Stimulated activated memory B cell treated with anti-CD40 and anti-IgM and Interleukin-4, amounts not matched to agents 10 μg/mL and 1 μg/mL and 100 μg/mL, for 72 hours (primary cell): ENCODE data around the gene FAAH.

Experiments used
- ATAC-seq: fragments of 150-1000 bp; cut with Tn5 transposase; 2 replicates; pipeline ENCODE4 v1.10.0; 2021
- H3K27ac Mint-ChIP-seq: one replicate; pipeline ENCODE4 v1.8.0; 2022; ENCODE audit warnings: mild to moderate bottlenecking, mixed read lengths
- H3K27me3 Mint-ChIP-seq: one replicate; pipeline ENCODE4 v1.8.0; 2022; ENCODE audit warnings: mixed read lengths
- H3K36me3 Mint-ChIP-seq: one replicate; pipeline ENCODE4 v1.8.0; 2022; ENCODE audit warnings: mixed read lengths
- H3K4me1 Mint-ChIP-seq: one replicate; pipeline ENCODE4 v1.8.0; 2022; ENCODE audit warnings: mixed read lengths
- H3K4me3 Mint-ChIP-seq: one replicate; pipeline ENCODE4 v1.8.0; 2022; ENCODE audit warnings: mild to moderate bottlenecking, moderate library complexity, mixed read lengths
- H3K9me3 Mint-ChIP-seq: one replicate; pipeline ENCODE4 v1.8.0; 2022; ENCODE audit warnings: mixed read lengths

The FAAH gene

DNA sequence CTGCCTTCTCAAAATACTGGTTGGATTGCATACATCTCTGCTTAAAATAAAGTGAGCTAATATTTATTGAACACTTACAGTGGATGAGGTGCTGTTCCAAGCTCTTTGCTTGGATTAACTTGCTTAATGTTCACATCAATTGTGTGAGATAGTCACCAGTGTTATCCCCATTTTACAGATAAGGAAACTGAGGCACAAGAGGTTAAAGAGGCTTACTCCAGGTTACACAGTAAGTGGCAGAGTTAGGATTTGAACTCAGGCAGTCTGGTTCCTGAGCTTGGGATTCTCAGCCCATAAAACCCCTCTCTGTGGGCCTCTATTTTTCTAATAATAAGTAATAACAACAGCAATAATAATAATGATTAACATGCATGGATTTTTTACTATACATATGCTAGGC is 13.6 kb upstream of the FAAH start:
- Mint-ChIP-seq H3K4me3 (no peak overlapping the region), H3K27me3 (no peaks in the 10 kb centered on the region), H3K4me1 (no peaks in the 10 kb centered on the region), H3K36me3 (peaks cover 21% of the 10 kb centered on the region), H3K9me3 (peaks cover 4% of the 10 kb centered on the region), H3K27ac (no peak overlapping the region)
- no peak for ATAC-seq

DNA sequence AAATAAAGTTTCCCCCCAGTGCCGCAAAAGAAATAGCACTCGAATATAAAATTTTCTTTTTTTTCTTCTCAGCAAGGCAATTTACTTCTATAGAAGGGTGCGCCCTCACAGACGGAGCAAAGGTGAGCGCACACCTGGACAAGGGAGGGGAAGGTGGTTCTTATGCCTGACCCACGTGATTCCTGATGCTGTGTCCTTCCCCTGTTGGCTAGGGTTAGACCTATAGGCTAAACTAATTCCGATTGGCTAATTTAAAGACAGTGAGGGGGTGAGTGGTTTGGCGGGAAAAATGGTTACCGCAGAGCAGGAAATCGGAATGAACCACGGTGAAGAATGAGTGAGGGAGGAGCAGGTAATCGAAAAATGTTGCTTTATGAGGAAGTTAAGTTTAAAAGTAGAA is 607 bp upstream of the FAAH start:
- Mint-ChIP-seq H3K27ac (no peak overlapping the region), H3K27me3 (peaks cover 52% of the 10 kb centered on the region), H3K4me1 (no peaks in the 10 kb centered on the region), H3K4me3 (peak overlapping the region; percentile 53), H3K9me3 (peaks cover 13% of the 10 kb centered on the region), H3K36me3 (peaks cover 33% of the 10 kb centered on the region)
- no peak for ATAC-seq

GRCh38 chr1:46394872-46395465 is 852 bp downstream of the FAAH start:
- Mint-ChIP-seq H3K4me3 (peak overlapping the region; percentile 62), H3K9me3 (peaks cover 13% of the 10 kb centered on the region), H3K27me3 (peaks cover 63% of the 10 kb centered on the region), H3K27ac (no peak overlapping the region), H3K4me1 (peaks cover 1% of the 10 kb centered on the region), H3K36me3 (peaks cover 29% of the 10 kb centered on the region)
- ATAC-seq = no peak

DNA sequence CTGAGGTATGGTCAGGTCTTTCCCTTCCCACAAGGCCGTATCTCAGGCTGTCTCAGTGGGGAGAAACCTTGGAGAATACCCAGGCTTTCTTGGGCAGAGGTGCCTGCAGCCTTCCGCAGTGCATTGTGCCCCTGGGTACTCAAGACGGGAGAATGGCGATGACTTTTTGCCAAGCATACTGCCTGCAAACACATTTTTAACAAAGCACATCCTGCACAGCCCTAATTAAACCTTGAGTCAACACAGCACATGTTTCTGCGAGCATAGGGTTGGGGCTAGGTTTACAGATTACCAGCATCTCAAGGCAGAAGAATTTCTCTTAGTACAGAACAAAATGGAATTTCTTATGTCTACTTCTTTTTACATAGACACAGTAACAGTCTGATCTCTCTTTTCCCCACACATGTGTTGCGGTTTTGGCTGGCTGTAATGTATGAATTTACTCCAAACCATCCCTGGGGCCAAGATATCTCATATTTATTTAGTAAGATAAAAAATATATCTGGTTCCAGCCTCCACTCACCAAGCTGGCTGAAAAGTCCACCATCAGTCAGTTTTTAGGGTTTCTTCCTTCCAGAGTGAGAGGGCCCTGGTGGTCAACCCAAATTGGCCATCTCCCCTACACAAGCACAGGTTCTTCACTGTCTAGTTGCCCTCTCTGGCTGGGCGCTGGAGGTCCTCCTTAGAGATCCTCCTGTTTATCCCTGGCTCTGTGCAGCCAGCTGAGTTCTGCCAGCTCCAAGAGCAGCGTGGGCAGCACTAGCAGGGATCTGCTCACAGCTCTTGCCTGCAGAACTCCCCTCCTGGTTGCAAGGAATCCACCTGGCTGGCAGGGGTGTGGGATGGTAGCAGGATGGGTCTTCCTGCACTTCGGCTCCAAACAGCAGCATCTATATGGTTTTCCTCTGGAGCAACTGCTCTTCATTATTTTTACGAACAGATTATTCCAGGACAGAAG is 2.6 kb downstream of the FAAH start:
- no peak overlapping the region for H3K27ac Mint-ChIP-seq
- peaks cover 8% of the 10 kb centered on the region for H3K4me1 Mint-ChIP-seq
- H3K4me3 Mint-ChIP-seq = no peak overlapping the region
- ATAC-seq = no peak
- peaks cover 22% of the 10 kb centered on the region for H3K36me3 Mint-ChIP-seq
- peaks cover 13% of the 10 kb centered on the region for H3K9me3 Mint-ChIP-seq
- peaks cover 70% of the 10 kb centered on the region for H3K27me3 Mint-ChIP-seq

GRCh38 chr1:46399307-46399706 is 5.2 kb downstream of the FAAH start:
- H3K9me3 Mint-ChIP-seq = no peaks in the 10 kb centered on the region
- no peak overlapping the region for H3K27ac Mint-ChIP-seq
- no peak for ATAC-seq
- peaks cover 46% of the 10 kb centered on the region for H3K27me3 Mint-ChIP-seq
- peaks cover 6% of the 10 kb centered on the region for H3K36me3 Mint-ChIP-seq
- peaks cover 8% of the 10 kb centered on the region for H3K4me1 Mint-ChIP-seq
- H3K4me3 Mint-ChIP-seq = no peak overlapping the region

DNA sequence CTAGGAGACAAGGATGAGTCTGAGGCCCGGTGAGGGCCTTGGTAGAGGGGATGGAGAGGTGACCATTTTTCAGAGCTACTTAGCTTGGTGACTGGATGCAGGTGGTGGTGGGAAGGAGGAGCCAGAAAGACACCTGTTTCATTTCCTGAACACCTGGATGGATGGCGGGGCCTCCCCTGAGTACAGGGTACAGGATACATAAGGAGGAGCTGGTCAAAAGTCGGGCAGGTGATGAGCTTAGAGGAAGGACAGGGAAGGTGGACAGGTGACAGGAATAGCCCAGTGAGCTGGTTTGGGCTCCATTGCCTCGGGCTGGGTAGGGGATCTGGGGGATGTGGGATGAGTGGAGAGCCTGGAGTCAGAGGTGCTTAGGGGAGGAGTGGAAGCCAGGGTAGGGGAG is 6.3 kb downstream of the FAAH start:
- H3K4me1 Mint-ChIP-seq = peaks cover 8% of the 10 kb centered on the region
- peaks cover 6% of the 10 kb centered on the region for H3K36me3 Mint-ChIP-seq
- H3K27me3 Mint-ChIP-seq = peaks cover 35% of the 10 kb centered on the region
- no peak for ATAC-seq
- H3K27ac Mint-ChIP-seq = no peak overlapping the region
- H3K4me3 Mint-ChIP-seq = no peak overlapping the region
- no peaks in the 10 kb centered on the region for H3K9me3 Mint-ChIP-seq

DNA sequence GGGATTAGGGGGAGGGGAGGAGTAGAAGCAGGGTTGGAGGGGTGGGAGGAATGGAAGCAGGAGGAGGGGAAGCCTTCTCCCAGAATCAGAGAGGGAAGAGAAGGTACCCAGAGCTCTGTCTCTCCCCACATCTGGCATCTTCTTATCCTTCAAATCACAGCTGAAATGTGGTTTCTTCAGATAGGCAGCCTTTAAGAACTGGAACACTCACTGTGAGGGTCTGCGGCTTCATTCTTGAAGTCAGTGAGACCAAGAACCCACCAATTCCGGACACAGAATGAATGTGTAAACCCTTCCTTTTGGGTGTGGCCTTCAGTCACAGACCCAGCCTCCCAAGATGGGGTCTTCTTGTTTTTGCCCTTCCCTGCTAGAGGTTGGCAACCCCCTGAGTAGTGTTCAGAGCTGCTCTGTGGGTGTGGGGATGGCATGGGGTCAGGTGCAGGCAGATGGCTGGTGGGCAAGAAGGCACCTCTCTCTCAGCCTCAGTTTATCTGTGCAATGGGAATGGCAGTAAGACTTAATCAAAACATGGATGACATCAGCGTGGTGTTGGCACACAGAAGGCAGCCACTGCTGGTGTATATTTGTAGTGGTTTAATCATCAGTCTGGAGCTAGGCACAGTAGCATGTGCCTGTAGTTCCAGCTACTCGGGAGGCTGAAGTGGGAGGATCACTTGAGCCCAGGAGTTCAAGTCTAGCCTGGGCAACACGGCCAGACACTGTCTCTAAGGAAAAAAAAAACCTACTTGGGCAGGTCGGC is 7.2 kb downstream of the FAAH start:
- Mint-ChIP-seq H3K36me3 (peaks cover 6% of the 10 kb centered on the region), H3K4me1 (peaks cover 11% of the 10 kb centered on the region), H3K4me3 (no peak overlapping the region), H3K27ac (no peak overlapping the region), H3K27me3 (peaks cover 26% of the 10 kb centered on the region), H3K9me3 (no peaks in the 10 kb centered on the region)
- ATAC-seq = no peak

DNA sequence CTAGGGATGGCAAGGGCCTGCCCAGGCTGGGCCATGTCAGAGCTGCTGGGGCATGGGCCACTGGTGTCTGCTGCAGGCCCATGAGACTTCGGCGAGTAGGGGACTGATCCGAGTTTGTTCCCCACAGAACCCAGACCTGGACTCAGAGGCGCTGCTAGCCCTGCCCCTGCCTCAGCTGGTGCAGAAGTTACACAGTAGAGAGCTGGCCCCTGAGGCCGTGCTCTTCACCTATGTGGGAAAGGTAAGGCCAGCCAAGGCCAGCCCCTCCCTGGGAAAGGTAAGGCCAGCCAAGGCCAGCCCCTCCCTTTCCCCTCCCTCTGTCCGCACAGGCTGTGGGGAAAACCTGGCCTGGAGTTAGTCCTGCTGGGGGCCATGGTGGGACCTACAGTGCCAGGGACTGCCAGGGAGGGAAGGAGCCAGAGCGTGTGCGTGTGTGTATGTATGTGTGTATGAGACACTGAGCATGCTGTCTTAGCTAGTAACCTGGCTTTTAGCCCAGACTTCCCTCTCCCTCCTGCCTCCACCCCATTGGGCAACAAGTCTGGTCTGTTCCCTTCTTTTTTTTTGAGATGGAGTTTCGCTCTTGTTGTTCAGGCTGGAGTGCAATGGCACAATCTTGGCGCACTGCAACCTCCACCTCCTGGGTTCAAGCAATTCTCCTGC is 8.0 kb downstream of the FAAH start:
- Mint-ChIP-seq H3K4me3 (no peak overlapping the region), H3K9me3 (no peaks in the 10 kb centered on the region), H3K36me3 (peaks cover 6% of the 10 kb centered on the region), H3K27ac (no peak overlapping the region), H3K4me1 (peaks cover 13% of the 10 kb centered on the region), H3K27me3 (peaks cover 23% of the 10 kb centered on the region)
- ATAC-seq = peak; percentile 35

GRCh38 chr1:46403916-46404315 is 9.8 kb downstream of the FAAH start:
- Mint-ChIP-seq H3K27ac (no peak overlapping the region), H3K27me3 (peaks cover 17% of the 10 kb centered on the region), H3K4me3 (no peak overlapping the region), H3K9me3 (no peaks in the 10 kb centered on the region), H3K36me3 (peaks cover 13% of the 10 kb centered on the region), H3K4me1 (peaks cover 13% of the 10 kb centered on the region)
- no peak for ATAC-seq

- no peak overlapping the region for H3K27ac Mint-ChIP-seq
- H3K36me3 Mint-ChIP-seq = peaks cover 15% of the 10 kb centered on the region
- no peaks in the 10 kb centered on the region for H3K9me3 Mint-ChIP-seq
- H3K4me3 Mint-ChIP-seq = no peak overlapping the region
- peaks cover 13% of the 10 kb centered on the region for H3K4me1 Mint-ChIP-seq
- H3K27me3 Mint-ChIP-seq = peaks cover 10% of the 10 kb centered on the region
- ATAC-seq = no peak
Observed at GRCh38 chr1:46404482-46405196, 10.5 kb downstream of the FAAH start.

DNA sequence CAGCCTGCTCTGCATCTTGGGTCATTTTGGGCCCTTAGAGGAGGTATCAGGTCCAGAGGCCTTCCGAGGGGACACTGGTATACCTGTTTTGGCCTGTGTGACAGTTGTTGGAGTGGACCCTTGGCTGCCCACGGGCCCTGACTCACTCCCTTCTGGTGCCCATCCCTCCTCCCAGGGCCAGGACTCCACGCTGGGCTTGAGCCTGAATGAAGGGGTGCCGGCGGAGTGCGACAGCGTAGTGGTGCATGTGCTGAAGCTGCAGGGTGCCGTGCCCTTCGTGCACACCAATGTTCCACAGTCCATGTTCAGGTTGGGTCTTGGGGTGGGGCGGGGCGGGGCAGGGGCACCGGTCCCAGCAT is 11.1 kb downstream of the FAAH start:
- H3K4me3 Mint-ChIP-seq = no peak overlapping the region
- H3K27ac Mint-ChIP-seq = no peak overlapping the region
- peaks cover 10% of the 10 kb centered on the region for H3K4me1 Mint-ChIP-seq
- no peaks in the 10 kb centered on the region for H3K9me3 Mint-ChIP-seq
- peaks cover 15% of the 10 kb centered on the region for H3K36me3 Mint-ChIP-seq
- ATAC-seq = no peak
- H3K27me3 Mint-ChIP-seq = peaks cover 5% of the 10 kb centered on the region

- peaks cover 5% of the 10 kb centered on the region for H3K4me1 Mint-ChIP-seq
- H3K9me3 Mint-ChIP-seq = no peaks in the 10 kb centered on the region
- no peak overlapping the region for H3K27ac Mint-ChIP-seq
- ATAC-seq = no peak
- H3K36me3 Mint-ChIP-seq = peaks cover 16% of the 10 kb centered on the region
- H3K27me3 Mint-ChIP-seq = no peaks in the 10 kb centered on the region
- H3K4me3 Mint-ChIP-seq = no peak overlapping the region
Observed at GRCh38 chr1:46405724-46406123, 11.6 kb downstream of the FAAH start.

DNA sequence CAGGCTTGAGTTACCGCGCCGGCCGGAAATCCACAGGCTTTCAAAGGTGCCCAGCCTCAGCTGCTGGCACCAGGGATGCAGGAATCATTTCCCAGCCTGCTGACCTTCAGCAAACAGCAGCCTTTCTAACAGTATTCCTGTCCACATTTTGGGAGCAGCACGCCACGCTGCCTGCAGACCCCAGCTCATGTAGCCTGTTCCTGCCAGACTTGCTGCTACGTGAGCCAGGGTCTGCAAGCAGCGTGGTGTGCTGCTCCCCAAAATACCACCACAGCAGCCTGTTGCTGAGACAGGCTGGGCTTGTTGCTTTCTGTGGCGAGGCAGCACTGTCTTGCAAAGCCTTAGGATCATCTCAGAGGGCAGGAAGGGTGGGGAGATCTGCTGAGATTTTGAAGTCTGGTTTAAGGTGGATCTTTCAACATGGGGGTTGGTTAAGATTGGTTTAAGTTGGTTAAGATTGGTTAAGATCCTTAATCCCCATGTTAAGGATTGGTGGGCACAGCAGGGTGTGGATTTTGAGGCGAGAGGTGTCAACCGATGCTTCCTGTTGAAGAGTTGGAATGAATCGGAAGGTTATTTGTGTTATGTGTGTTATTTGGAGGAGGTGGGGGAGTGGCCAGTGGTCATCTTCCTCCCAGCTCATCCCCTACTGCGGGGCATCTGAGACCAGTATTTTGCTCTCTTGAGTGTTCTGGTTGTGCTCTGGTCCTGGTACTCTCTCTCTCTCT is 12.9 kb downstream of the FAAH start:
- ATAC-seq = no peak
- Mint-ChIP-seq H3K27me3 (no peaks in the 10 kb centered on the region), H3K4me3 (no peak overlapping the region), H3K9me3 (no peaks in the 10 kb centered on the region), H3K27ac (no peak overlapping the region), H3K4me1 (peaks cover 5% of the 10 kb centered on the region), H3K36me3 (peaks cover 19% of the 10 kb centered on the region)

DNA sequence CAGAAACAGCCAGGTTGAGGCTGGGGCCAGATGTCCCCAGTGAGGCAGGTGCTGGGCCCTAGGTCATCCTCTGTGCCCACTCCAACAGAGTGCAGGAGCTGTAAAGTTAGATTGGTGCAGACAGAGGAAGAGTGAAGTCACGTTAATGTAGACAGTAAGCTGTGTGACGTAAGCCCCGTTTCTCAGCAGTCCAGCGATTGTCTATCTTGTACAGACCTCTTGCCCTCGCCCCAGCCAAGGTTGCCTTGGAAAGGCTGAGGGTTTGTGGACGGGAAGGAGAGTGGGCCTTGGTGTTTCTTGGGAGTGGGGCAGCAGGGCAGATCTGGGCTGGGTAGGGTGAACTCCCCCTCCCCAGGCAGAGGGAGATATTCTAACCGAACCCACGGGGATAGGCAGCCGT is 13.5 kb downstream of the FAAH start:
- peaks cover 5% of the 10 kb centered on the region for H3K4me1 Mint-ChIP-seq
- no peaks in the 10 kb centered on the region for H3K27me3 Mint-ChIP-seq
- H3K9me3 Mint-ChIP-seq = no peaks in the 10 kb centered on the region
- H3K27ac Mint-ChIP-seq = no peak overlapping the region
- H3K36me3 Mint-ChIP-seq = peaks cover 19% of the 10 kb centered on the region
- no peak for ATAC-seq
- no peak overlapping the region for H3K4me3 Mint-ChIP-seq
